HL-60 (cell line): ENCODE results near the gene OR4D2.

Experiments used
- DNase-seq, 2 experiments: peaks; one replicate each; pipeline ENCODE4 v3.0.0-alpha.2; 2010 to 2020; ENCODE audit warnings: low read depth in 1 of 2, low spot score in 1 of 2
- H3K27ac ChIP-seq: fragments of 250-450 bp; sonication (Bioruptor Pico); replicated peaks from 2 replicates; pipeline ENCODE4 v1.5.1; 2020; ENCODE audit warnings: mild to moderate bottlenecking, moderate library complexity
- H3K27me3 ChIP-seq: fragments of 250-450 bp; sonication (Bioruptor Pico); 2 replicates; pipeline ENCODE4 v1.5.1; 2021; ENCODE audit warnings: mild to moderate bottlenecking, moderate library complexity; ENCODE audit not compliant: insufficient read depth, poor library complexity, severe bottlenecking
- H3K4me3 ChIP-seq: replicated peaks from 2 replicates; pipeline ENCODE4 v1.5.1; 2011; ENCODE audit warnings: mild to moderate bottlenecking, control low read depth, low read length; ENCODE audit not compliant: insufficient read depth
- GABPA ChIP-seq: IDR thresholded peaks from 2 replicates; pipeline ENCODE4 v1.6.1; 2012; ENCODE audit warnings: low read depth
- POLR2AphosphoS5 ChIP-seq: IDR thresholded peaks from 2 replicates; pipeline ENCODE4 v1.6.1; 2012; ENCODE audit warnings: low read depth
- SPI1 ChIP-seq: IDR thresholded peaks from 2 replicates; pipeline ENCODE4 v1.6.1; 2012; ENCODE audit warnings: low read depth, mild to moderate bottlenecking, borderline replicate concordance
- long read RNA-seq: library from polyadenylated mRNA; unstranded; transcript quantifications from one replicate; pipeline ENCODE4 v2.0.0, GENCODE V29; 2020
- TF ChIP-seq, protein P1 (sequence below): IDR thresholded peaks from 2 replicates; pipeline ENCODE4 v1.6.1; 2012; ENCODE audit warnings: low read depth; ENCODE audit not compliant: insufficient replicate concordance
- TF ChIP-seq, protein P2 (sequence below): IDR thresholded peaks from one replicate; pipeline ENCODE4 v1.5.1; 2011; ENCODE audit warnings: low read length, control low read depth, inconsistent platforms; ENCODE audit not compliant: insufficient read depth

OR4D2 gene
- long read RNA-seq: 0 reads

DNA sequence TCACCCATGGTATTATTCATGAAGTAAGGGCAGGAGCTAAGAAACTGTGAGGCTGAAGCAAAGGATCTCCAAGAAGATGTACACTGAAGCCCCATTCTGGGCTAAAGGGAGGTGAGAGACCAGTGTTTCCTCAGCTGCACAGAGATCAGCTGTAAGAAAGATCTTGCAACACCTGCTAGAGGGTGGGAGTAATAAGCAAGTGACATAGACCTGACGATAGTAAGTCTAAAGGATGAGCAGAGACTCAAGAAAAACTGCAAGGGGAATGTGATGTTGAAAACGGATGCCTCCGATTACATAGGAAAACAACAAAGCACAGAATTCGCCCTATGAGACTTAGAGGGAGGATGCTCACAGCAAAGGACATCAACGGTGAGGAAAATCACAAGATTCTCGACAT, at the start of gene OR4D2:
TSS of gene OR4D2 (plus strand) at position 301 of the 400 bp plus-strand sequence. CDS start 2,674 bp downstream, outside the sequence.
- no peak for DNase-seq
- Histone ChIP-seq H3K4me3 (no peak within 1 kb of the TSS), H3K27ac (no peak within 1 kb of the TSS), H3K27me3 (peaks cover 4% of the 10 kb centered on the region)
- TF ChIP-seq, protein P1, sequence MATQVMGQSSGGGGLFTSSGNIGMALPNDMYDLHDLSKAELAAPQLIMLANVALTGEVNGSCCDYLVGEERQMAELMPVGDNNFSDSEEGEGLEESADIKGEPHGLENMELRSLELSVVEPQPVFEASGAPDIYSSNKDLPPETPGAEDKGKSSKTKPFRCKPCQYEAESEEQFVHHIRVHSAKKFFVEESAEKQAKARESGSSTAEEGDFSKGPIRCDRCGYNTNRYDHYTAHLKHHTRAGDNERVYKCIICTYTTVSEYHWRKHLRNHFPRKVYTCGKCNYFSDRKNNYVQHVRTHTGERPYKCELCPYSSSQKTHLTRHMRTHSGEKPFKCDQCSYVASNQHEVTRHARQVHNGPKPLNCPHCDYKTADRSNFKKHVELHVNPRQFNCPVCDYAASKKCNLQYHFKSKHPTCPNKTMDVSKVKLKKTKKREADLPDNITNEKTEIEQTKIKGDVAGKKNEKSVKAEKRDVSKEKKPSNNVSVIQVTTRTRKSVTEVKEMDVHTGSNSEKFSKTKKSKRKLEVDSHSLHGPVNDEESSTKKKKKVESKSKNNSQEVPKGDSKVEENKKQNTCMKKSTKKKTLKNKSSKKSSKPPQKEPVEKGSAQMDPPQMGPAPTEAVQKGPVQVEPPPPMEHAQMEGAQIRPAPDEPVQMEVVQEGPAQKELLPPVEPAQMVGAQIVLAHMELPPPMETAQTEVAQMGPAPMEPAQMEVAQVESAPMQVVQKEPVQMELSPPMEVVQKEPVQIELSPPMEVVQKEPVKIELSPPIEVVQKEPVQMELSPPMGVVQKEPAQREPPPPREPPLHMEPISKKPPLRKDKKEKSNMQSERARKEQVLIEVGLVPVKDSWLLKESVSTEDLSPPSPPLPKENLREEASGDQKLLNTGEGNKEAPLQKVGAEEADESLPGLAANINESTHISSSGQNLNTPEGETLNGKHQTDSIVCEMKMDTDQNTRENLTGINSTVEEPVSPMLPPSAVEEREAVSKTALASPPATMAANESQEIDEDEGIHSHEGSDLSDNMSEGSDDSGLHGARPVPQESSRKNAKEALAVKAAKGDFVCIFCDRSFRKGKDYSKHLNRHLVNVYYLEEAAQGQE: no peak
- TF ChIP-seq GABPA: no peak

- DNase-seq: no peak
- Histone ChIP-seq H3K4me3 (no peak overlapping the region), H3K27ac (no peak overlapping the region), H3K27me3 (no peaks in the 10 kb centered on the region)
- TF ChIP-seq GABPA: no peak
These were observed 49.4 kb upstream of the OR4D2 start for GRCh38 chr17:58117382-58117781.

DNA sequence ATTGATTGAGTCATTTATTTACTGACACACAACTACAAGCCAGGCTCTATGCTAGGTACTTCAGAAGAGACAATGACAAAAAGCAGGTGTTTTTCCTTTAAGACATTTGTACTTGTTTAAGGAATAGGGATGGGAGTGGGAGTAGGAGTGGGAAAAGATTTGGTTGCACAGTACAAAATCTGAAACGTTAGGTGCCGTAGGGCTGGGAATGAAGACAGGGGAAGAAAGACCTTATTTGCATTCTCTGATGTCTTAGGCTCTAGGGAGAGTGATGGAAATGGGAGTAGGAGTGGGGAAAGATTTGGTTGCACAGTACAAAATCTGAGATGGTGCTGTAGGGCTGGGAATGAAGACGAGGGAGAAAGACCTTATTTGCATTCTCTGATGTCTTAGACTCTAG, 47.3 kb upstream of the OR4D2 start:
- no peak for TF ChIP-seq GABPA
- TF ChIP-seq, protein P2, sequence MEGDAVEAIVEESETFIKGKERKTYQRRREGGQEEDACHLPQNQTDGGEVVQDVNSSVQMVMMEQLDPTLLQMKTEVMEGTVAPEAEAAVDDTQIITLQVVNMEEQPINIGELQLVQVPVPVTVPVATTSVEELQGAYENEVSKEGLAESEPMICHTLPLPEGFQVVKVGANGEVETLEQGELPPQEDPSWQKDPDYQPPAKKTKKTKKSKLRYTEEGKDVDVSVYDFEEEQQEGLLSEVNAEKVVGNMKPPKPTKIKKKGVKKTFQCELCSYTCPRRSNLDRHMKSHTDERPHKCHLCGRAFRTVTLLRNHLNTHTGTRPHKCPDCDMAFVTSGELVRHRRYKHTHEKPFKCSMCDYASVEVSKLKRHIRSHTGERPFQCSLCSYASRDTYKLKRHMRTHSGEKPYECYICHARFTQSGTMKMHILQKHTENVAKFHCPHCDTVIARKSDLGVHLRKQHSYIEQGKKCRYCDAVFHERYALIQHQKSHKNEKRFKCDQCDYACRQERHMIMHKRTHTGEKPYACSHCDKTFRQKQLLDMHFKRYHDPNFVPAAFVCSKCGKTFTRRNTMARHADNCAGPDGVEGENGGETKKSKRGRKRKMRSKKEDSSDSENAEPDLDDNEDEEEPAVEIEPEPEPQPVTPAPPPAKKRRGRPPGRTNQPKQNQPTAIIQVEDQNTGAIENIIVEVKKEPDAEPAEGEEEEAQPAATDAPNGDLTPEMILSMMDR: no peak
- TF ChIP-seq SPI1: no peak
- TF ChIP-seq, protein P1: no peak
- no peak for TF ChIP-seq POLR2AphosphoS5
- Histone ChIP-seq H3K27me3 (peaks cover 2% of the 10 kb centered on the region), H3K4me3 (no peak overlapping the region), H3K27ac (no peak overlapping the region)
- DNase-seq: no peak

- TF ChIP-seq, protein P1: peak; percentile 99
- TF ChIP-seq SPI1: no peak
- Histone ChIP-seq H3K4me3 (no peak overlapping the region), H3K27ac (no peak overlapping the region), H3K27me3 (peaks cover 2% of the 10 kb centered on the region)
- peak; percentile 24 to 29 for DNase-seq
These were observed 46.5 kb upstream of the OR4D2 start for GRCh38 chr17:58120195-58120822.
